ENCODE results near the gene PINLYP.
"Not testable (repeated sequence)": the region's sequence is repeated elsewhere in the genome, so short reads cannot be mapped to it uniquely, and the experiment has no call there.

Gene PINLYP

GRCh38 chr19:43586346-43586745 is 10.7 kb downstream of the PINLYP start:
- no peak for DNase-seq

GRCh38 chr19:43587029-43587428 is 11.4 kb downstream of the PINLYP start:
- DNase-seq: not testable (repeated sequence)

GRCh38 chr19:43589277-43589676 is 13.7 kb downstream of the PINLYP start:
- DNase-seq: no peak

- no peak for DNase-seq
Observed at GRCh38 chr19:43589678-43590077, 14.1 kb downstream of the PINLYP start.

GRCh38 chr19:43591904-43592772 is 16.5 kb downstream of the PINLYP start:
- no peak for DNase-seq

GRCh38 chr19:43592800-43593350 is 17.3 kb downstream of the PINLYP start:
- DNase-seq: no peak

- DNase-seq: no peak
Observed at GRCh38 chr19:43594081-43594697, 18.6 kb downstream of the PINLYP start.

DNA sequence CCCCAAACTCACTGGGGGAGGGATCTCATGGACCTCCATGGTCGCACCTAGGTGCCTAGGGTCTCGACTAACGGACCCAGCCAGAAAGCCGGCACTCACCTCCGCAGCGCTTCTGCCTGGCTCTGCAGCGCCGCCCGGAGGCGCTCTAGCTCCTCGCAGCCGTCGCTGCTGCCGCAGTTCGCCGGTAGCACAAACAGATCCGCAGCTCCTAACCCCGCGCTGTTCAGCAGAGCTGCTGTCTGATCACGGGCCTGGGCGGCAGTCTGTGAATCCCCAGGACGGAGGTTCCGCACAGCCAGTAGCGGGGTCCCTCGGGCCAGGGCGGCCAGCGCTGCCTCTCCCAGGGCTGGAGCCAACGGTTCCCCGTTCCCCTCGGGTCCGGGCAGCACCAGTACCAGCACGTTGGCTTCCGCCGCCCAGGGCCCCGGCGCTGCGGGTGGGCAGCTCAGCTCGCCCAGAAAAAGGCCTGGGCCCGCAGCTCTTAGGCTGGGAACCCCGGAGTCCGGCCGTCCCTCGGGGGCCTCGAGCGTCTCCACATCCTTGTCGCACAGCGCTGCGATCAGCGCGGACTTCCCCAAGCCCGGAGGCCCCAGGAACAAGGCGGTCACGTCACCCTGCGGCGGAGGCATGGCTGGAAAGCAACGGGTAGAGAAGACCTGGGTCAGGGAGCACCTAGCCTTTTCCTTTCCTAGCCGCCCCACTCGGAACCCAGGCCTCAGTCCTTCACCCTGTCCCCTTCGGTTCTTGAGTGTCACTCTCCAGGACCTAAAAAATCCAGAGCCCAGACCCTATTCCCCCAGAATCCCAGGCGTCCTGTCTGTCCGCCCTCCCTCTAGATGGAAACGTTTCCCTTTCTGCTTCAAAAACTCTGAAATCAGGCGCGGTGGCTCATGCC is 19.4 kb downstream of the PINLYP start:
- DNase-seq: peak; percentile 42 to 72

DNA sequence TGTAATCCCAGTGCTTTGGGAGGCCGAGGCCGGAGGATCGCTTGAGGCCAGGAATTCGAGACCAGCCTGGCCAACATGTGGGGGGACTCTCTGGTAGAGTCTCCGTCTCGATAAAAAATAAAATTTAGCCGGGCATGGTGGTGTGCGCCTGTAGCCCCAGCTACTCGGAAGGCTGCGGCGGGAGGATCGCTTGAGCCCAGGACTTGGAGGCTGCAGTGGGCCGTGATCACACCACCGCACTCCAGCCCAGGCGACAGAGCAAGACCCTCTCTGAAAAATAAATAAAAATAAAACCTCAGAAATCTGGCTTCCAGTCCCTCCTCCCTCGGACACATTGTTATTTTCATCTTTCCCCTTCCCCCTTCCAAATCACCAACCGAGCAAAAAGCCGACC is 20.0 kb downstream of the PINLYP start:
- no peak for DNase-seq

DNA sequence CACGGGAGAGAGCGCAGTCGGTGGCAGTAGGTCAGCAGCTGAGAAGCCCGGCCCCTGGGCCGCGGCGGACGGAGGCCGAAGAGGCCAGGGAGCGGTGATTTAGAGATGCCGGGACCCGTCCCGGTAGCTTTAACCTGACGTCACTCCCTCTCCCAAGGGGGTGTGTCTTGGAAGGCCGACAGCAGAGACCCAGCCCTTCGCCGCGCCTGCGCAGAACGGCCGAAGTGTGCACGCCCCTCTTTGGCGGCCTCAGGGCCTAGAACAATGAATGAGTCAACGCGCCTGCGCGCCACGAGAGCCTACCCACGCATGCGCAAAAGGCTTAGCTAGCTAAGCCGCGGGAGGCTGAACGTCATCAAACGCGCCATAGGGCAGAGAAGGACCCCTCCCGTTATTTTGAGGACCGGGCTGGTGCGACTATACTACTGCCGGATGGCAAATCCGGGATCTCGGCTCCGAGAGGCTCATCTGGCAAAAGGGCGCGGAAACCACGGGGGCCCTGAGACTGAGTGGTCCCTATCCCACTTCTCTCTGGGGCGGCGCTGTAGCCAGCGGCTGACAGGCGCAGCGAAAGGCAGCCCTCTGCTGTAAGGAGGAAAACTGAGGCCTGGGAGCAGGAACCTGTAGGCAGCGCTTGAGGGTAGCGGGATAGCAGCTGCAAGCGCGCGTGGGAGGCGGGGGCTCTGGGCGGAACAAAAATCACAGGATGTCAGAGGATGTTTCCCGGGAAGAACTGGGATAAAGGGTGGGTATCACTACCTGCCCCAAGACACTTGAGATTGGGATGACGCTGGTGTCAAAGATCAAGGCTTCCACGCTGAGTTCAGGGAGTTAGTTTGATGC is 20.6 kb downstream of the PINLYP start, which contains the start of the genes IRGQ and ZNF576:
IRGQ (minus strand) TSS at position 136 of the 843 bp plus-strand sequence. CDS start 796 bp downstream, outside the sequence.
ZNF576 (plus strand) TSS at position 597 of the 843 bp plus-strand sequence. CDS start 514 bp downstream, outside the sequence.
- peak; percentile 98 for DNase-seq

DNA sequence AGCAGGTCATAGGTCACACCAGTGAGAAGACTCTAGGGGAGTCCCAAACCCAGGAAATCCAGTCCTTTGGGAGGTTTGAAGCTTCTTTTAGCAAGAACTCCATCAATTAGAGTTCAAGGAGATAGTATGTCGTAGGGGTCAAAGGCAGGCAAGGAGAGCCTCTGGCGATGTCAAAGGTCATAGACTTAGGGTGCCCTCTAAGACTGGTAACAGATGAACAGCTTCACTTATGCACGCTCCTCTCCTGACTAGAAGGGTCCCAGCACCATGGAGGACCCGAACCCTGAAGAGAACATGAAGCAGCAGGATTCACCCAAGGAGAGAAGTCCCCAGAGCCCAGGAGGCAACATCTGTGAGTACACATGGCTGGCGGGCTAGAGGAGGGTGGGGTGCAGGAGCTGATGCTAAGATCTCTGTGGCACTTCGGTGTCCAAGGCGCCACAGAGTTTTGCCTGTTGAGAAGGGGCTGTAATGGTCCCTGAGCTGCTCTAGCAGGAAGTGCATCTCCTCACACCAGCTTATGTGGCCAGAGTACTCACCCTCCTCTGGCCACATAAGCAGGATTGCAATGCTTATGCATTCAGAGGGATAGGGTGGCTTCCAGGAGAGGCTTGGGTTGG is 21.4 kb downstream of the PINLYP start:
- no peak for DNase-seq

GRCh38 chr19:43597876-43598275 is 22.3 kb downstream of the PINLYP start:
- no peak for DNase-seq

GRCh38 chr19:43598445-43599240 is 23.0 kb downstream of the PINLYP start:
- DNase-seq: no peak

DNA sequence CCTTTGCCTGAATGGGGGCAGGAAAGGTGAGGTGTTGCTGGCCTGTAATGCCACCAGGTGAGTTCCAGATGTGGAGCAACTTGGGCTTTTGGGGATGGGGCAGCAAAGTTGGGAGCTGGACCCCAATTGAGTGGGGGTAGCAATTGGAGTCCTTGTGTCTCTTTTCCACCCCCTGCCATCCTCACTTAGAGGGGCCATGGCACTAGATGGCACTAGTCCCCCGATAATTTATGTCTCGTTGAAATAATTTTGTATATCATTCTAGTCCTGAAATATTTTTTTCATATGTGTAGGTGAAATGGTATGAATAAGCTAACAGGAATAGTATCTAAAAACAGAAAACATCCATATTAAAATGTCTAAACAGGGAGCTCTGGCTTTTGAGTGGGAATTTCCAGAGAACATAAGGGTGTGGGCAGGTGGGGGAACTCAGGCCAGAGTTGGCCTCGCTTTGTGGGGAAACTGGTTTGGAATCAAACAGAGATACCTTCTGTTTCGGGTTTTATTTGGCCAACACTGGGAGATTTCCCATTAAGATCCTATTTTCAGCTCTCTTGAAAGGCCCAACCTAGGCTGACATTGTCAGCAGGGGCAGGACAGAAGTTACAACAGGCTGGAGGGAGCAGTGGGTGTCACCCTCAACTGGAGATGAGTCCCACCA is 24.2 kb downstream of the PINLYP start:
- DNase-seq: no peak

- not testable (repeated sequence) for DNase-seq
Observed at GRCh38 chr19:43600326-43600725, 24.7 kb downstream of the PINLYP start.

- DNase-seq: no peak
Observed at GRCh38 chr19:43605875-43606568, 30.4 kb downstream of the PINLYP start.

DNA sequence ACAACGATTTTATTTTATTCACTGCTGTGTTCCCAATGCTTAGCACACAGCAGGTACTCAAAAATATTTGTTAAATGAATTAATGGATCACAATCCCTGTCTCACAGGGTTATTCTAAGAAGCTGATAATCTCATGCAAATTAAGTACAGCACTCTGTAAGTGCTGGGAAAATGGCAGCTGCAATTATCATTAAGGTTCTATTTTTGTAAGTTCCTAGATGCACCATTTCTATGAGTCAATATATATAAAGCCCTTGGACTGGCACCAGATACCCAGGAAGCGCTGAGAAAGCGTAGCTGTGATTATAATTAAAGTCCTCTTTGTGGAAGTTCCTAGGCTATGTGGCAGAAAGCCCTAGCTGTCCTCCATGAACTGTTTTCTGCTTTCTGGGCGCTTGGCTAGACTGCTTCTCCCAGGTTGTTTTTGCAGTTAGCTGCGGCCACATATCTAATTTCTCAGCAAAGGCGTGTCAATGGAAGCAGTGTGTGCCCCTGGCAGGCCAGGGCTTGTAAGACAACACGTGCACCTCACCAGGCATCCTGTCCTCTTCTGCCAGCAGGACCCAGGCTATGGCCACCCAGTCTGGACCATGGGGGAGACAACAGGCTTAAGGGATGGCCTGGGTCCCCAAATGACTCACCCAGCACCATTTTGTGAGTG is 31.1 kb downstream of the PINLYP start:
- no peak for DNase-seq

Data from bone marrow (tissue), 2 donors.